GM18519 (cell line): Measurements from ENCODE around the gene ACTL6B.

Source experiments
- ATAC-seq: cut with Tn5 transposase; IDR thresholded peaks from one replicate; pipeline ENCODE4 v1.9.1; 2021; ENCODE audit warnings: mild to moderate bottlenecking, moderate library complexity; ENCODE audit not compliant: unreplicated experiment, low FRiP score

Gene ACTL6B

GRCh38 chr7:100604028-100604975 lies 51.9 kb downstream of the ACTL6B start:
- no peak for ATAC-seq

GRCh38 chr7:100603726-100604027 lies 52.6 kb downstream of the ACTL6B start:
- no peak for ATAC-seq

- no peak for ATAC-seq
Observed at GRCh38 chr7:100602889-100603725, 53.1 kb downstream of the ACTL6B start.

GRCh38 chr7:100600730-100601038 lies 55.6 kb downstream of the ACTL6B start:
- ATAC-seq, result no peak

- no peak for ATAC-seq
Observed at GRCh38 chr7:100599911-100600729, 56.1 kb downstream of the ACTL6B start.

- ATAC-seq, result no peak
Observed at GRCh38 chr7:100598425-100598824, 57.8 kb downstream of the ACTL6B start.

GRCh38 chr7:100595188-100595587 lies 61.1 kb downstream of the ACTL6B start:
- no peak for ATAC-seq
